ENCODE measurements around the gene ARHGAP18.

The ARHGAP18 gene

DNA sequence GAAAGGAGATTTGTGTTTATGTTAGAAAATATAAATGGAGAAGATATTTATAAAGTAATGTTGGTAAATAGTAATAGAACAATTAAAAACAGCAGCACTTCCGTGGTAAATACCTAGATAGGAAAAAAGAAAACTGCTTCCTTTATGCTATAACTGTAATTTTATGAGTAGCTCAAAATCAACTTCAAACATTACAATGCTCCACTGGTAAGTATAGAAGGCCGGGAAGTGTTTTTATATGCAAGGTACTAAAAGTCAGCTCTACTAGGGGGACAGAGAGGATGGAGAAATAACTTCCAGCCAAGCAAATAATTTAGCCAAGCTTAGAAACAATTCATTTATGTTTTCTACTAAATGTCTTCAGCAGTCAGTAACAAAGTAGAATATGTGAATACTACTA, 56.7 kb downstream of the ARHGAP18 start:
- H3K4me3 Mint-ChIP-seq, result no peak overlapping the region
- no peak for ATAC-seq (replicated peaks; ENCODE audit: extremely low read depth, poor library complexity, severe bottlenecking)
- H3K27ac Mint-ChIP-seq (ENCODE audit: low read depth), result no peak overlapping the region
- no peaks in the 10 kb centered on the region for H3K27me3 Mint-ChIP-seq
- no peaks in the 10 kb centered on the region for H3K9me3 Mint-ChIP-seq
- H3K4me1 Mint-ChIP-seq, result peaks cover 10% of the 10 kb centered on the region
- H3K36me3 Mint-ChIP-seq (ENCODE audit: insufficient read depth), result peaks cover 5% of the 10 kb centered on the region
- no peak for DNase-seq (ENCODE audit: low spot score in 2 of 2)

DNA sequence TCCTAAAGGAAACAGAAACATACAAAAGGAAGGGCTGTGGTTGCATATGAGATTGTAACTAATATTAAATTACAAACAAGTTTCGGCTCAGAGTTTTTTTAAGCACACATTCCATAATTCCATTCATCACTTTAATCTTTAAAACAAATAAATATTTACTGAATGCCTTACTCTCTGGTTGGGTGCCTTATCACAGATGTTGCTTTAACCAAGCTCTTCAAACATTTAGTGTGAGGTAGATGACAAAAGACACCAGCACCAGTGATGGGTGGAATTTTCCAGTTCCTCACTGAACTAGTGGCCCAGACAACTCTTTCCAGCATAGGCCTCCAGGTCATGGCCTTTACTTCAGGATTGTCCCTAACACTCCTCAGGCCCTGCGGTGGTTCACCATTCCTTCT, 58.7 kb downstream of the ARHGAP18 start:
- no peak for DNase-seq (ENCODE audit: low spot score in 2 of 2)
- Mint-ChIP-seq H3K36me3 (ENCODE audit: insufficient read depth) (peaks cover 5% of the 10 kb centered on the region), H3K9me3 (no peaks in the 10 kb centered on the region), H3K4me3 (no peak overlapping the region), H3K27ac (ENCODE audit: low read depth) (no peak overlapping the region), H3K27me3 (no peaks in the 10 kb centered on the region), H3K4me1 (peaks cover 10% of the 10 kb centered on the region)
- ATAC-seq (replicated peaks; ENCODE audit: extremely low read depth, poor library complexity, severe bottlenecking), result no peak

DNA sequence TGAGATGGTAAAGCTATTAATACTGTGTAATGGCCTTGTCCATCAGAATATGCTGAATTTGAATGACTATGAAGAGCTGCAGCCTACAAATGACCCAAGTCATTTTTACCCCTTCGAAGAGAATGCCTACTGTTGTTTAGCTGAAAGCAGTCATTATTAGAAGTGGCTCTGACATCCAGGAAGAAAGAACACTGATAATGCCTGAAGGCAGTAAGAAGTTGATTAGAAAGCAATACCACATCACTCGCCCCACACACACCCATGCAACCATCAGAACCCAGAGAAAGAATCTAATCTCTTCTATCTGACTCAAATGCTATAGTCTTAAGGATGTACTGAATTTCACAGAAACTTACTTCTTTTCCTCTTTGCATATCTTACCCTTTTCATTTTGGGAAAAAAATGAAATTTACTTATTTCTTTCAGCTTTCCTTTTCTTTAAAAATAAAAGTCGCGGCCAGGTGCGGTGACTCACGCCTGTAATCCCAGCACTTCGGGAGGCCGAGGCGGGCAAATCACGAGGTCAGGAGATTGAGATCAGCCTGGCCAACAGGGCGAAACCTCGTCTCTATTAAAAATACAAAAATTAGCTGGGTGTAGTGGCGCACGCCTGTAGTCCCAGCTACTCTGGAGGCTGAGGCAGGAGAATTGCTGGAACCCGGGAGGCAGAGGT, 61.0 kb downstream of the ARHGAP18 start:
- DNase-seq (ENCODE audit: low spot score in 2 of 2) (no peak), ATAC-seq (replicated peaks; ENCODE audit: extremely low read depth, poor library complexity, severe bottlenecking) (no peak)
- no peak overlapping the region for H3K27ac Mint-ChIP-seq (ENCODE audit: low read depth)
- peaks cover 5% of the 10 kb centered on the region for H3K4me1 Mint-ChIP-seq
- peaks cover 3% of the 10 kb centered on the region for H3K36me3 Mint-ChIP-seq (ENCODE audit: insufficient read depth)
- H3K9me3 Mint-ChIP-seq, result no peaks in the 10 kb centered on the region
- no peak overlapping the region for H3K4me3 Mint-ChIP-seq
- no peaks in the 10 kb centered on the region for H3K27me3 Mint-ChIP-seq

DNA sequence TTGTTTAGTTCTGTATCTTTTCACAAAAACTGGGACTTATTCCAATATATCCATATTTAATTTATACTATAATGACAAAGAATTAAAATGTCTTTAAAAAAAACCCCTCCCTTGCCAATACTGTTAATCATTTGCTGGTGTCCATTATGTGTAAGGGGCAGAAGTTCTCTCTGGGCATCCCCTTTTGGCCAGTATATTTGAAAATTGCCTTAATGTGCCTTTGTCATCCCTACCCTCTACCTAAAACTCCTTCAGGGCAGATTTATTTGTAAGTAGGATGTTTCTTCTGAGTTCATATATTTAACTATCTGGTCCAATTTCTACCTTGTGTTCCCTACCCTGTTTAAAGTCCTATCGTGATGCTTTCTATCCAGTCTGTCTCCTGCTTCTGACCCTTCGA, 62.9 kb downstream of the ARHGAP18 start:
- no peak overlapping the region for H3K27ac Mint-ChIP-seq (ENCODE audit: low read depth)
- ATAC-seq (replicated peaks; ENCODE audit: extremely low read depth, poor library complexity, severe bottlenecking), result no peak
- H3K4me1 Mint-ChIP-seq, result no peaks in the 10 kb centered on the region
- no peaks in the 10 kb centered on the region for H3K9me3 Mint-ChIP-seq
- no peak overlapping the region for H3K4me3 Mint-ChIP-seq
- no peak for DNase-seq (ENCODE audit: low spot score in 2 of 2)
- no peaks in the 10 kb centered on the region for H3K27me3 Mint-ChIP-seq
- H3K36me3 Mint-ChIP-seq (ENCODE audit: insufficient read depth), result peaks cover 2% of the 10 kb centered on the region

DNA sequence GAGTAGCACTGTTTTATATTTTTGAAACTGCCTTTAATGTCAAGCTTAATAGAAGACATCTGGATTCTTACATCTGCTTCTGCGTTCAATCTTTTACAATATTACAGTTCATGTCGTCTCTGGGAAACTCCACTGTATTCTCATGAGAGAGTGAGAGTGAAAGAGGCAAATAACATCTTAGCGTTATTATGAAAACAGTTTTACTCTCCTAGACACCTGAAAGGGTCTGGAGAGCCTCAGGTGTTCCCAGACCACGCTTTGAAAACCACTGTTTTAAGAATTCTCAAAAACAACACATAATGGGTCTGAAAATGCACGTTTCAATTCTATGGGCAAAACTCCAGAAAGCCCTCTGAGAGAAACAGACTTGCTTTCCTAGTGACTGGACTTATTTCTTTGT, 63.3 kb downstream of the ARHGAP18 start:
- H3K27ac Mint-ChIP-seq (ENCODE audit: low read depth), result no peak overlapping the region
- ATAC-seq (replicated peaks; ENCODE audit: extremely low read depth, poor library complexity, severe bottlenecking) (no peak), DNase-seq (ENCODE audit: low spot score in 2 of 2) (no peak)
- H3K27me3 Mint-ChIP-seq, result no peaks in the 10 kb centered on the region
- no peaks in the 10 kb centered on the region for H3K4me1 Mint-ChIP-seq
- no peaks in the 10 kb centered on the region for H3K9me3 Mint-ChIP-seq
- no peak overlapping the region for H3K4me3 Mint-ChIP-seq
- H3K36me3 Mint-ChIP-seq (ENCODE audit: insufficient read depth), result peaks cover 2% of the 10 kb centered on the region

DNA sequence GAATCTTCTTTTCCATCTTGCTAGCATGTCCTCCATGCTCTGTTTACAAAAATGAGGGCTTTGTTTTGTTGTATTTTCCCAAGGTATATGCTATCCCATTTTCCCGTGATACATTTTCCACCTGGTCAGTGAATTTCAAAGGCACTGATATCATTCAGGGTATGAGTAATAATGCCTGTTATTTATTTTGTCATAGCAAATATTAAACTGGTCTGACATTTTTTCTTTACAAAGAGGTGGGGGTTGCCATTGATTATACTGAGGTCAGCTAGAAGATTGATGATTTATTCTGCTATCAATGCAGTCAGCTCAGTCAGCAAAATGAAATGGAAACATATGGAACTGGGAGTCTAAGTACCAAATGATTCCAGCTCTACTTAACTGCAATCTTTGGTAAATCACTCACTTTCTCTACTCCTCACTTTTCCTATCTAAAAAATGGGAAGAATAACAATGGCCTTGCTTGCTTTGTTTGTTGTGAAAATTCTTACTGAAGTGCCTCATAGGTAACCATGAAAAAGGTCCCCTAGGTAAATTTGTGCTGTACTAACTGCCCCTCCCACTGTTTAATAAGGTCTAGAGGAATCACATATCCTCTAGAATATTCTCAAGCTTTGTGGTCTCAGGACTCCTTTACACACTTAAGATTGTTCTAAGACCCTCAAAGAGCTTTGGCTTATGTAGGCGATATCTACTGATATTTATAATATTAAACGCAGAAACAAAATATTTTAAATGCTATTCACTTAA, 64.0 kb downstream of the ARHGAP18 start:
- ATAC-seq (replicated peaks; ENCODE audit: extremely low read depth, poor library complexity, severe bottlenecking) (no peak), DNase-seq (ENCODE audit: low spot score in 2 of 2) (no peak)
- Mint-ChIP-seq H3K27me3 (no peaks in the 10 kb centered on the region), H3K4me1 (no peaks in the 10 kb centered on the region), H3K27ac (ENCODE audit: low read depth) (no peak overlapping the region), H3K4me3 (no peak overlapping the region), H3K36me3 (ENCODE audit: insufficient read depth) (peaks cover 3% of the 10 kb centered on the region), H3K9me3 (no peaks in the 10 kb centered on the region)

DNA sequence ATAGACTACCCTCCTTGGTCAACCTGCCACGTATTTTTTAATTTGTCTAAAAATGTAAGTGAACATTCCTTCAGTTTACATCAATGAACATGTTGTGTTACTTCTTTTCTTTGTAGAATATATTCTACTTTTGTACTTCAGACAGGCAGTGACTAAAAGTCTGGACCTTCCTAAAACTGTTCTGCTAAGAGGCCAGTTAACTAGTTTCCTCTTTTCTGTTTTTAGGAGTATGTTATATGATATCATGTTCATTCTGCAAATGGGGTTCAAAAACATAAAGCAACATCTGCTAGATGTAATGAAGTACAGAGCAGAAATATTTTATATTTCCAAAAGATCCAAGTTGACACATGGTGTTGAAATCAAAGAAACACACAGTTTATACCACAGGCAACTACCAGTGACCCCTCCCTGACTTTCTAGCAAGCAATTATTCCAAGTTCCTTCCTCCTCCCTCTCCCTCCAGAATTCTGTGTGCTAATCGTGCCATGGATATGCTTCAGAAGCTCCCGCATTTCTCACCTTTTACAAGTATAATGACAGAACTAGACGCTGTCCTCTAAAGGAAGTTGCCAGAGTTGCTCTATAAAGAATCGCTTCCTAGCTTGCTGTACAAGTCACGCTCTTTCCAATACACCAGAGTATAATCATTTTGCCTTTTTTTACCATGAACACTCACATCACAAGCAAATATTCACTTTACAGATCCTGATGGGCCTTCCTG, 64.7 kb downstream of the ARHGAP18 start:
- no peaks in the 10 kb centered on the region for H3K4me1 Mint-ChIP-seq
- H3K27me3 Mint-ChIP-seq, result no peaks in the 10 kb centered on the region
- peaks cover 3% of the 10 kb centered on the region for H3K36me3 Mint-ChIP-seq (ENCODE audit: insufficient read depth)
- no peak overlapping the region for H3K27ac Mint-ChIP-seq (ENCODE audit: low read depth)
- no peak overlapping the region for H3K4me3 Mint-ChIP-seq
- DNase-seq (ENCODE audit: low spot score in 2 of 2), result no peak
- ATAC-seq (replicated peaks; ENCODE audit: extremely low read depth, poor library complexity, severe bottlenecking), result no peak
- no peaks in the 10 kb centered on the region for H3K9me3 Mint-ChIP-seq

DNA sequence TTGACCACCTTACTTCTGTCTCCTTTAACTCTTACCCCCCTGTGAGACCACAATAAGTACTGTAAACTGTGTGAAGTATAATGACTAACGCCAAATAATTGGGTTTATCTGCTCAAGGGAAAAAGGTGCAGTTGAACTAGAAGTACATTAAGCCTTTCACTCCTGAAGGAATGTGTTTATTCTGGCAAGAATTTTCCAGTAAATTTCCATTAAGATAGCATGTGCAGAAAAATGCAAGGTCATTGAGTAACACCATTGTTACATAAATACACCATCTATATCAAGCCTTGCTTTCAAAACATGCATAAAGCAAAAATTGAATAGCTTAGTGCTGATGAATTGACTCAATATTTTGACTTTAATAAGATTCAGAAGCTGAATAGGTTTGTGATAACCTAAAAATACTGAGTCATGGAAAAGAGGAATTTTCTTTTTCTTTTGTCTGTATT, 65.4 kb downstream of the ARHGAP18 start:
- peaks cover 1% of the 10 kb centered on the region for H3K36me3 Mint-ChIP-seq (ENCODE audit: insufficient read depth)
- no peaks in the 10 kb centered on the region for H3K27me3 Mint-ChIP-seq
- H3K4me3 Mint-ChIP-seq, result no peak overlapping the region
- DNase-seq (ENCODE audit: low spot score in 2 of 2) (no peak), ATAC-seq (replicated peaks; ENCODE audit: extremely low read depth, poor library complexity, severe bottlenecking) (no peak)
- no peaks in the 10 kb centered on the region for H3K9me3 Mint-ChIP-seq
- H3K27ac Mint-ChIP-seq (ENCODE audit: low read depth), result no peak overlapping the region
- no peaks in the 10 kb centered on the region for H3K4me1 Mint-ChIP-seq

DNA sequence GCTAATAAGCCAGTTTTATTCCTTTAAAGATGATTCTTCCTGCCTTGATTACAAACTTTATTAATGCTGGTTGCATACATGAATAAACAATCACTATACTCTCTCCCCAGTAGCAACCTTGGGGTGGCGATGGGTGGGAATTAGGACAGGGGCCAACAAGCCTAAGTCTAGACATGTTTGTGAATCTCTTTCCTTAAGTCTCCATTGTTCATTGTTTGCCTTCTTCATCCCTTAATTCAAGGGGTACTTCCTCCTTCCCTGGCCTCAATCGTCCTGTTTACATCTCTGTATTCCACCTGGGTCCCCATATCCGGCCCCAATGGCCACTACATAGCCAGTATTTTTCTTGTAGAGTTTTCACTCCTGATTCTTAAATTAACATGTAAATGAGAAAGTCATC, 66.0 kb downstream of the ARHGAP18 start:
- no peak overlapping the region for H3K27ac Mint-ChIP-seq (ENCODE audit: low read depth)
- no peak overlapping the region for H3K4me3 Mint-ChIP-seq
- H3K36me3 Mint-ChIP-seq (ENCODE audit: insufficient read depth), result peaks cover 1% of the 10 kb centered on the region
- ATAC-seq (replicated peaks; ENCODE audit: extremely low read depth, poor library complexity, severe bottlenecking) (no peak), DNase-seq (ENCODE audit: low spot score in 2 of 2) (no peak)
- no peaks in the 10 kb centered on the region for H3K4me1 Mint-ChIP-seq
- no peaks in the 10 kb centered on the region for H3K27me3 Mint-ChIP-seq
- H3K9me3 Mint-ChIP-seq, result no peaks in the 10 kb centered on the region

DNA sequence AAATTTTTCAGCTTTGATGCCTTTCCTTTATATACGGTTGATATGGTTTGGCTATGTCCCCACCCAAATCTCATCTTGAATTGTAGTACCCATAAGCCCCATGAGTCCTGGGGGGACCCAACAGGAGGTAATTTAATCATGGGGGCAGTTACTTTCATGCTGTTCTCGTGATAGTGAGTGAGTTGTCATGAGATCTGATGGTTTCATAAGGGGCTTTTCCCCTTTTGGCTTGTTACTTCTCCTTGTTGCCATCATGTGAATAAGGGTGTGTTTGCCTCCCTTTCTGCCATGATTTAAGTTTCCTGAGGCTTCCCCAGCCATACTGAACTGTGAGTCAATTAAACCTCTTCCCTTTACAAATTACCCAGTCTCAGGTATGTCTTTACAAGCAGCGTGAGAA, 66.8 kb downstream of the ARHGAP18 start:
- Mint-ChIP-seq H3K27ac (ENCODE audit: low read depth) (no peak overlapping the region), H3K4me1 (no peaks in the 10 kb centered on the region), H3K4me3 (no peak overlapping the region), H3K9me3 (no peaks in the 10 kb centered on the region), H3K27me3 (no peaks in the 10 kb centered on the region), H3K36me3 (ENCODE audit: insufficient read depth) (peaks cover 2% of the 10 kb centered on the region)
- DNase-seq (ENCODE audit: low spot score in 2 of 2), result no peak
- no peak for ATAC-seq (replicated peaks; ENCODE audit: extremely low read depth, poor library complexity, severe bottlenecking)

DNA sequence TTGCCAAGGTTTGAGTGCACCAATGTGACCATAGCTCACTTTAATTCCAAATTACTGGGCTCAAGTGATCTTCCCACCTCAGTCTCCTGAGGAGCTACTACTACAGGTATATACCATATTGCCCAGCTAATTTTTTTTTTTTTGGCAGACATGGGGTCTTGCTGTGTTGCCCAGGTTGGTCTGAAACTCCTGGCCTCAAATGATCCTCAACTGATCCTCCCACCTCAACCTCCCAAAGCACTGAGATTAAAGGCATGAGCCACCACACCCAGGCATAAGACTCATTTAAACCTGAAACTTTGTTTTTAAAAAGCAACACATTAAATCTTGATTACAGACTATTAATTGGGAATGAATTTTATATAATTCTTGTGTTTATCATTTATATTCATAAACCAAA, 67.7 kb downstream of the ARHGAP18 start:
- H3K27ac Mint-ChIP-seq (ENCODE audit: low read depth), result no peak overlapping the region
- no peaks in the 10 kb centered on the region for H3K4me1 Mint-ChIP-seq
- H3K4me3 Mint-ChIP-seq, result no peak overlapping the region
- H3K36me3 Mint-ChIP-seq (ENCODE audit: insufficient read depth), result peaks cover 7% of the 10 kb centered on the region
- ATAC-seq (replicated peaks; ENCODE audit: extremely low read depth, poor library complexity, severe bottlenecking) (no peak), DNase-seq (ENCODE audit: low spot score in 2 of 2) (no peak)
- H3K9me3 Mint-ChIP-seq, result no peaks in the 10 kb centered on the region
- H3K27me3 Mint-ChIP-seq, result no peaks in the 10 kb centered on the region

DNA sequence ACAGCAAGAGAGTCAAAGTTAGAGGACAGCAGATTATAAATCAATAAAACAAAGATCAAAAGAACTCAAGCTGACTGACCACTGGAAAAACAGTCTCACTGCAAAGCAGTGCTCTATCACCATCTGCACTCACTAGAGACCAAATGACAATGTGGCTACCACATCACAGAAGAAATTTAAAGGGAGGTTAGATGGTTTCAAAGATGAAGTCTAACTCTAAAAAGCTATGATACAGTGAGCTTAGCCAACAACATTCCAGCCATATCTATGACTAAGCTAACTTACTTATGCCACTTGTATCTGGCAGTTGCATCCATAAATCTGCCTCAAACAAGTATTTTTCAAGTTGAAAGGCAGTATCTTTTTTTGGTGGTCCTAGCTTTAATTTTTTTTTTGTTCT, 68.6 kb downstream of the ARHGAP18 start:
- no peaks in the 10 kb centered on the region for H3K4me1 Mint-ChIP-seq
- ATAC-seq (replicated peaks; ENCODE audit: extremely low read depth, poor library complexity, severe bottlenecking) (no peak), DNase-seq (ENCODE audit: low spot score in 2 of 2) (no peak)
- H3K27me3 Mint-ChIP-seq, result no peaks in the 10 kb centered on the region
- peaks cover 9% of the 10 kb centered on the region for H3K36me3 Mint-ChIP-seq (ENCODE audit: insufficient read depth)
- no peaks in the 10 kb centered on the region for H3K9me3 Mint-ChIP-seq
- no peak overlapping the region for H3K4me3 Mint-ChIP-seq
- no peak overlapping the region for H3K27ac Mint-ChIP-seq (ENCODE audit: low read depth)

DNA sequence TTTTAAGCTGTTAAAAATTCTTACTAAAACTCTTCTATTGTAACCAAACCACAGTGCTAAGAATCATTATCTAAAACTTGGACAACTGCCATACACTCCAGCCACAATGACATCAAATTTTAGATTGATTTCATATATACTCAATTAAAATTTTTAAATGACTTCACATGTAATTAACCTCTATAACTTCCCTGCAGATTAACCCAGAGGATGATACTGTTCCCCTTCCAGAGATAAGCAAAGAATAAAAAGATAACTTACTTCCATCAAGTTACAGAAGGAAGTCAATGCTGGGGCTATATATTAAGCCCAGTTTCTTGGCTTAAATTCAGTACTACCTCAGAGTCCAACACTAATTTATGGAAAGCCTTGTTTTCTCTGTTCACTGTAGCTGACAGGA, 71.3 kb downstream of the ARHGAP18 start:
- Mint-ChIP-seq H3K27ac (ENCODE audit: low read depth) (no peak overlapping the region), H3K4me3 (no peak overlapping the region), H3K4me1 (no peaks in the 10 kb centered on the region), H3K27me3 (no peaks in the 10 kb centered on the region), H3K9me3 (no peaks in the 10 kb centered on the region), H3K36me3 (ENCODE audit: insufficient read depth) (peaks cover 11% of the 10 kb centered on the region)
- ATAC-seq (replicated peaks; ENCODE audit: extremely low read depth, poor library complexity, severe bottlenecking), result no peak
- no peak for DNase-seq (ENCODE audit: low spot score in 2 of 2)

All from central memory CD8-positive, alpha-beta T cell (primary cell).